ENCODE data around the gene PLCB4. TPM values are rescaled to one million over a fixed set of nuclear protein-coding genes. Genes with fewer than 3 reads are reported as not detected.

PLCB4 gene
- total RNA-seq, 4 donors from 2014 or later: 17.4 to 264 (median 28.1) TPM

GRCh38 chr20:9348316-9348715 is 279.4 kb downstream of the PLCB4 start:
- no peaks in the 10 kb centered on the region for H3K4me1 ChIP-seq
- intact Hi-C loops (cut with DNase I; ENCODE audit: low total_unique reads): no loop called here
- no peaks in the 10 kb centered on the region for H3K36me3 ChIP-seq
- TF ChIP-seq, protein P1, sequence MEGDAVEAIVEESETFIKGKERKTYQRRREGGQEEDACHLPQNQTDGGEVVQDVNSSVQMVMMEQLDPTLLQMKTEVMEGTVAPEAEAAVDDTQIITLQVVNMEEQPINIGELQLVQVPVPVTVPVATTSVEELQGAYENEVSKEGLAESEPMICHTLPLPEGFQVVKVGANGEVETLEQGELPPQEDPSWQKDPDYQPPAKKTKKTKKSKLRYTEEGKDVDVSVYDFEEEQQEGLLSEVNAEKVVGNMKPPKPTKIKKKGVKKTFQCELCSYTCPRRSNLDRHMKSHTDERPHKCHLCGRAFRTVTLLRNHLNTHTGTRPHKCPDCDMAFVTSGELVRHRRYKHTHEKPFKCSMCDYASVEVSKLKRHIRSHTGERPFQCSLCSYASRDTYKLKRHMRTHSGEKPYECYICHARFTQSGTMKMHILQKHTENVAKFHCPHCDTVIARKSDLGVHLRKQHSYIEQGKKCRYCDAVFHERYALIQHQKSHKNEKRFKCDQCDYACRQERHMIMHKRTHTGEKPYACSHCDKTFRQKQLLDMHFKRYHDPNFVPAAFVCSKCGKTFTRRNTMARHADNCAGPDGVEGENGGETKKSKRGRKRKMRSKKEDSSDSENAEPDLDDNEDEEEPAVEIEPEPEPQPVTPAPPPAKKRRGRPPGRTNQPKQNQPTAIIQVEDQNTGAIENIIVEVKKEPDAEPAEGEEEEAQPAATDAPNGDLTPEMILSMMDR (IDR thresholded peaks at IDR 0.05): no peak
- no peak for TF ChIP-seq POLR2A (IDR thresholded peaks at IDR 0.05)
- H3K27me3 ChIP-seq: no peaks in the 10 kb centered on the region
- no peak overlapping the region for H3K4me3 ChIP-seq
- no peak overlapping the region for H3K27ac ChIP-seq
- H3K9me3 ChIP-seq: no peaks in the 10 kb centered on the region
- DNase-seq: no peak

GRCh38 chr20:9348747-9349146 is 279.9 kb downstream of the PLCB4 start:
- no peak for TF ChIP-seq POLR2A (IDR thresholded peaks at IDR 0.05)
- TF ChIP-seq, protein P1 (IDR thresholded peaks at IDR 0.05): no peak
- DNase-seq: no peak
- intact Hi-C loops (cut with DNase I; ENCODE audit: low total_unique reads): no loop called here
- Histone ChIP-seq H3K9me3 (no peaks in the 10 kb centered on the region), H3K4me3 (no peak overlapping the region), H3K27me3 (no peaks in the 10 kb centered on the region), H3K36me3 (no peaks in the 10 kb centered on the region), H3K27ac (no peak overlapping the region), H3K4me1 (no peaks in the 10 kb centered on the region)

DNA sequence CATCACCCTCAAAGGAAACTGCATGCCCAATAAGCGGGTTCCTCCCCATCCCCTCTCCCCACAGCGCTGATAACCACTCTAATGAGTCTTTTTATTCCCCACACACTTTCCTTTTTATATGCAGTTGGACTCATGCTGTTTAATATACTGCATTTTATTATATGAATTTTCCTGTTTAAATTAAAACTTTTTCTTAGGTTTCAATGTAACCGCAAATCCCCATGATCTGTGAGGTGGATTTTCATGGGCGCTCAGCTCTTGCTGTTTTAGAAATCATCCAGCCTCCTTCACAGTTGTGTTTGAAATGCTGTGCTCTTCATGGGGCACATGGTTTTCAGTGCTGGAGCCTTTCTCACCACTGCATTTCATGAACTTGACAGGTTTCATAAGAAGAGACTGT is 280.4 kb downstream of the PLCB4 start:
- Histone ChIP-seq H3K27me3 (no peaks in the 10 kb centered on the region), H3K9me3 (no peaks in the 10 kb centered on the region), H3K27ac (no peak overlapping the region), H3K4me1 (no peaks in the 10 kb centered on the region), H3K4me3 (no peak overlapping the region), H3K36me3 (no peaks in the 10 kb centered on the region)
- TF ChIP-seq, protein P1 (IDR thresholded peaks at IDR 0.05): no peak
- TF ChIP-seq POLR2A (IDR thresholded peaks at IDR 0.05): no peak
- DNase-seq: no peak
- intact Hi-C loops (cut with DNase I; ENCODE audit: low total_unique reads): no loop called here

DNA sequence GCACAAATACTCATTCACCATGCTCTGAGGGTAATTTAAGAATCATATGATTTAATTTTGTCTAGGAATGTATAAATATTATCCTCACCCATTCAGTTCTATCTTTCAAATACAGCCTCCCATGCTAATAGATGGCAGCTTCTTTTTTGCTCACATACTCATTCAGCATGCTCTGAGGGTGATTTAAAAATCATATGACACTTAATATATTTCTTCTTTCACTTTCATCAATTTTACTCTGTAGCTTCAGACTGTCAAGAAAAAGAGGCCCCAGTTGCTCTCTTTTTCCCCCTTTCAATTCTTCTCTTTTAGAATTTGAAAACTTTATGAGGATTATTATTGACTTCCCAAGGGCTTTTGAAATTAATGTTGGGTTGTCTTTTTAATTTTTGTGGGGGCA is 283.9 kb downstream of the PLCB4 start:
- intact Hi-C loops (cut with DNase I; ENCODE audit: low total_unique reads): no loop called here
- H3K27ac ChIP-seq: no peak overlapping the region
- no peaks in the 10 kb centered on the region for H3K27me3 ChIP-seq
- no peak for DNase-seq
- TF ChIP-seq, protein P1 (IDR thresholded peaks at IDR 0.05): no peak
- no peaks in the 10 kb centered on the region for H3K4me1 ChIP-seq
- H3K9me3 ChIP-seq: no peaks in the 10 kb centered on the region
- H3K4me3 ChIP-seq: no peak overlapping the region
- H3K36me3 ChIP-seq: no peaks in the 10 kb centered on the region

- no peaks in the 10 kb centered on the region for H3K36me3 ChIP-seq
- H3K27ac ChIP-seq: no peak overlapping the region
- H3K27me3 ChIP-seq: no peaks in the 10 kb centered on the region
- H3K9me3 ChIP-seq: no peaks in the 10 kb centered on the region
- H3K4me3 ChIP-seq: no peak overlapping the region
- intact Hi-C loops (cut with DNase I; ENCODE audit: low total_unique reads): no loop called here
- no peak for TF ChIP-seq POLR2A (IDR thresholded peaks at IDR 0.05)
- TF ChIP-seq, protein P1 (IDR thresholded peaks at IDR 0.05): no peak
- H3K4me1 ChIP-seq: no peaks in the 10 kb centered on the region
- DNase-seq: no peak
Observed at GRCh38 chr20:9353180-9353915, 284.5 kb downstream of the PLCB4 start.
